ENCODE measurements around the gene IL1RN. TPM values are rescaled to one million over a fixed set of nuclear protein-coding genes. Genes with fewer than 3 reads are reported as not detected.
"Not testable (repeated sequence)": the region's sequence is repeated elsewhere in the genome, so short reads cannot be mapped to it uniquely, and the experiment has no call there.

Gene IL1RN, protein sequence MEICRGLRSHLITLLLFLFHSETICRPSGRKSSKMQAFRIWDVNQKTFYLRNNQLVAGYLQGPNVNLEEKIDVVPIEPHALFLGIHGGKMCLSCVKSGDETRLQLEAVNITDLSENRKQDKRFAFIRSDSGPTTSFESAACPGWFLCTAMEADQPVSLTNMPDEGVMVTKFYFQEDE
- 3.2 TPM for polyA plus RNA-seq (ENCODE audit: insufficient read length)
- long read RNA-seq, donor 1, partial matches to known transcripts, result 0 of 2 reads
- long read RNA-seq, donor 1, other reads (novel, unspliced or antisense), result 0 of 2 reads
- long read RNA-seq, donor 2, partial matches to known transcripts, result 0 of 1 reads
- long read RNA-seq, donor 2, other reads (novel, unspliced or antisense), result 0 of 1 reads
- long read RNA-seq, donor 3, result 0 reads
- long read RNA-seq, donor 4, result 0 reads
- long read RNA-seq, donor 5, transcript IL1RN-202 (5 exons, 1,747 nt), result major isoform, 5 of 5 reads
- long read RNA-seq, donor 5, partial matches to known transcripts, result 0 of 5 reads
- long read RNA-seq, donor 5, other reads (novel, unspliced or antisense), result 0 of 5 reads
- long read RNA-seq, donor 6, result 0 reads
- long read RNA-seq, donor 7, partial matches to known transcripts, result 0 of 4 reads
- long read RNA-seq, donor 7, other reads (novel, unspliced or antisense), result 0 of 4 reads
- long read RNA-seq, donor 8, result 0 reads

DNA sequence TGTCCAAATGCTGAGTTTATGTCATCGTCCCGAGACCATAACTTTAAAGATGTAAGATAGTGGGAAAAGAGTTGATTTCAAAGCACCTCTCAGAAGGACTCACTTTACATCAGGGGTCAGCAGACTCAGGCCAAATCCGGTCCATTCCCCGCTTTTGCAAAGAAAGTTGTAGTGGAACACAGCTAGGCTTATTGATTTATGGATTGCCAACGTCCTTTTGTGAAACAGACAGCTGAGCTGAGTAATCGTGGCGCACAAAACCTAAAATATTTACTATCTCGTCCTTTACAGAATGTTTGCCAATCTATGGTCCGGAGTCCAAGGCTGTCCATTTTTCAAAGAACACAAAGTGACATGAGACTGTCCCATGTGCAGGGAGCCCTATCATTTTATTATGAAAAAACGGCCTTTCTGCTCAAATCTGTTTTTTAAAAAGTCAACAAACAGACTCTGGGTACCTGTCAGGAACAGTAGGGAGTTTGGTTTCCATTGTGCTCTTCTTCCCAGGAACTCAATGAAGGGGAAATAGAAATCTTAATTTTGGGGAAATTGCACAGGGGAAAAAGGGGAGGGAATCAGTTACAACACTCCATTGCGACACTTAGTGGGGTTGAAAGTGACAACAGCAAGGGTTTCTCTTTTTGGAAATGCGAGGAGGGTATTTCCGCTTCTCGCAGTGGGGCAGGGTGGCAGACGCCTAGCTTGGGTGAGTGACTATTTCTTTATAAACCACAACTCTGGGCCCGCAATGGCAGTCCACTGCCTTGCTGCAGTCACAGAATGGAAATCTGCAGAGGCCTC, at the start of gene IL1RN:
IL1RN (plus strand) TSS at position 754 of the 801 bp plus-strand sequence; CDS start at position 781, 27 bp downstream.
- DNase-seq, result no peak

DNA sequence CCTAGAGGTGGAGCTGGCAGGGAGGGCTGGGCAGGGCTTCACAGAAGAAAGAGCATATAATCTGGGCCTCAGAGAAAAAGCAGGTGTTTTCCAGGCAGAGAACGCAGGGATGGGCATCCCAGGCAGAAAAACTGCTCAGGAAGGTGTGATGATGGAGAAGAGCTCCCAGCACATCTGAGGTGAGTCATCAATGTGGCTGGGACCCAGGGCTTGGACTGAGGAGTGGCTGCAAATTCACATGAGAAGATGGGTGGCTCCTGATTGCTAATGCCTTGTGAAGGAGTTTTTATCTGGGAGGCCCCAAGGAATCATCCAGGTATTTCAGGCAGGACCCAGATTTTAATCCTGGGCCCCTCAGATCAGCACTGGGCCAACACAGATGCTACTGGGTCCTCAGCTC, 49.5 kb upstream of the IL1RN start:
- DNase-seq, result no peak

DNA sequence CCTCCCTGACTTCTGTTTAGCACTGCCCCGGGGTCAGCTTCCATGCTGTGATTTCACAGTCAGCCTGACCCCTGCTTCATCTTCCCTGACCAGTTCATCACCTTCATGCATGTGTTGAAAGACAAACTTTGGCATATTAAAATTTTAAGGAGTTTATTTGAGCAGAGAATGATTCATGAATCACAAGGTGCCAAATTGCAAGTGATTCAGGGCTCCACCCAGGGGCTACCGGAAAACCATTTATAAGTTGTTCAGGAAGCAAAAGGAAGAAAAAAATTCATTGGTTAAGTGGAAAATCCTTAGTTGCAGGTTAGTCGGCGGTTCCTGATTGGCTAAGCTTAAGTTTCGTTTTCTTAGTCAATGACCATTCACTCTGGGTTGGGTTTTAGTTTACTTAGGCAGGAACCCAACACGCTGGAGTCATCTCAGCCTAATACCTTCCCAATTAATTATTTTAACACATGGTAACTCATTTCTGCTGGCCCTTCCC, 49.0 kb upstream of the IL1RN start:
- no peak for DNase-seq

DNA sequence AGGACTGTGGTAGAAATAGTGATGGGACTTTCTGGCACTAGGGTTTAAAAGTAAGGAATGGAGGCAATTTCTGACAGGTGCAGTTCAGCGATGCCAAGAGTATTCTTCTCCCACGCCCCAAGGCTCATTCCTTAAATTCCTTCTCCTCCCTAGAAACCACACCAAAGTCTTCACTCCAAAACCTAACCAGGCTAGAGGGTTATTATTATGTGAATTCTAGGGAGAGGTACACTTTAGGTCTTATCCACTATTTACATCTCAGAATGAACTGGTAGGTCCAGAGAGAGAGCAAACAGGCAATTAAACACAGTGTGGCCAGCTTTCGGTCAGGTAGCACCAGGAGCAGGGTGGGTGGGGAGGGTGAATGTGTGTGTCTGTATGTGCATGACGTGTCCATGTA, 48.3 kb upstream of the IL1RN start:
- no peak for DNase-seq

DNA sequence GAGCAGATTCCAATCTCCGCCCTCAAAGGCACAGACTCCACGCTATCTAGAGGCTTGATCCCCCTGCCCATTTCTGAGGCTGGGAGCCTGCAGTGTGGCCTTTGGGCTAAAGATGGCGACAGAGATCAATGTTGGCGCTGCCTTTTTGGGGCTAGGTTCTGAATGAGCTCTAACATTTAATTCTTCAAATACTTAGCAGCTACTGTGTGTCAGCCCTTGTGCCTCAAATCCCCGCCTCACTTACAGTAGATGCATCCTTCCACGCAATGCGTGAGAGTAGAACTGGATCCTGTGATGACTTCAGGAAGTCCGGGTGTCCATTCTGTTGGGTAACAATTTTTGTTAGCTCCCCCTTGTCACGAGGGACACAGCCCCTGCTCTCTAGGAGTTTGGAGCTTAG, 47.3 kb upstream of the IL1RN start:
- DNase-seq, result no peak

DNA sequence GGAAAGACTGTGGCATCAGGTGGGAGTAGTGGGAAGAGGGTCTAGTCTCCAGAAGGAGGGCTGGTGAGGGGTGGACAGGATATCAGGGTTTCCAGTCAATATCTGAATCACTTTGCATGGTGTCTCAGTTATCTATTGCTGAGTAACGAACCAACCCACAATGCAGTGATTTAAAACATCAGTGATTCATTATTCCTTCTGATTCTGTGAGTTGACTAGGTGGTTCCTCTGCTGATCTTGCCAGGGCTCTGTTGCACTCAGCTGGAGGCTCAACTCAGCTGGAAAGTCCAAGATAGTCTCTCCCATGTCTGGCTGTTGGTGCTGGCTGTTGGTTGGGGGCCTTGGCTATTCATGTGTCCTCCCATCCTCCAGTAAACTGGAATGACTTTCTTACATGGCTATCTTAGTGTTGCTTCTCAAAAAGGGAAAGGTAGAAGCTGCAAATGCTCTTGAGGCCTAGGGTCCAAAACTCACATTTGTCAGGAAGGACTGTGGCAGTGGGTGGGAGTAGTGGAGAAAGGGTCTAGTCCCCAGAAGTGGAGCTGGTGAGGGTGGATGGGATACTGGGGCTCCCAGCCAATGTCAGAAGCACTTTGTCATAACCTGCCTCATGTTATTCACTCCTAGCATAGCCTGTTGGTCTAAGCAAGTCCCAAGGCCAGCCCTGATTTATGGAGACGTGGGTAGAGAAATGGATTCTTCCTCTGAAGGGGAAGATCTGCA, 45.7 kb upstream of the IL1RN start:
- no peak for DNase-seq

DNA sequence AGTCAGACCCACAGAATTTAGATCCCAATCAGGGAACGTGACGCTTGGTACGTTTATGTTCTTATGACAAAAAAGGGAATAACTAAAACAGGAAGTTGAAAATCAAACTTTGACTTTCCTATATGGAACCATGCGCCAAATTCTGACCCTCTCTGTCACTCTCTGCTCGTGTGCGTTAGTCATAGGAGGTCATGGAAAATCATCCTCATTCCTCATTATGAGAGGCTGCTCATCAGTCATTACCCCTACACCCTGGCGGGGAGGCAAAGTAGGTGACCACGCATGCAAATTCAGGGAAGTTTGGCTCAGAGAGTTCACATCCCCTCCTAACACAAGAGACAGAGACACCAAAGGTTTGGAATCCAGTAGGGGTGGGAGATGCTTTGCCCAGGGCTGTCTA, 44.1 kb upstream of the IL1RN start:
- DNase-seq, result no peak

DNA sequence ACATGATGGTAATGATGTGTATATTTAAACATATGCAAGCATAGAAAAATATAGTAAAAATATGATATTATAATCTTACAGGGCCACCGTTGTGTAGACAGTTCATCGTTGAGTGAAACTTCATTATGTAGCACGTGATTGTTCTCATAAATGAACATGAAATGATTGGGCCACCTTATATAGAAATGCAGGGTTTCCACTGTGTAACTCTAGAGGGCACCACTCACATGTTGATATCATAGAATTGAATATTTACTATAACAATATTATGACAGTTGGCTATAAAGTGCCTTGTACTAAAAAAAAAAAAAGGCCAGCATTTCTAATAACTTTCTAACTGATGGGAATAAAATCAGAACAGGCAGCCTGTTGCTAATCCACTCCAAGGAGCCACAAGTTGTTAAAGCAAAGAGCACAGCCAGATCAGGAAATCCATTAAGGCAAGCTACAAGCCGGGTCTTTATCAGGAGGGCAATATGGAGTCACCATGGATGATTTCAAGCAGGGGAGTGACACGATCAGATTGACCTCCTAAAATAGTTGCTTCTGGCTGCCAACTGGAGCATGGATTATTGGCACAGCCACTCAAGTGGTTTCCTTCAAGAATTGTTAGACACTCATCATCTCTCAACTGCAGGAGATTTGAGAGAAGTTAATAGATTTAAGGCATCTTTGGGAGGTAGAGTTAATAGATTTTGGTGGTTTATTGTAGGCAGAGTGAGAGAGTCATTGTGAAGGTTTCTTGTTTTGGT, 43.0 kb upstream of the IL1RN start:
- no peak for DNase-seq

DNA sequence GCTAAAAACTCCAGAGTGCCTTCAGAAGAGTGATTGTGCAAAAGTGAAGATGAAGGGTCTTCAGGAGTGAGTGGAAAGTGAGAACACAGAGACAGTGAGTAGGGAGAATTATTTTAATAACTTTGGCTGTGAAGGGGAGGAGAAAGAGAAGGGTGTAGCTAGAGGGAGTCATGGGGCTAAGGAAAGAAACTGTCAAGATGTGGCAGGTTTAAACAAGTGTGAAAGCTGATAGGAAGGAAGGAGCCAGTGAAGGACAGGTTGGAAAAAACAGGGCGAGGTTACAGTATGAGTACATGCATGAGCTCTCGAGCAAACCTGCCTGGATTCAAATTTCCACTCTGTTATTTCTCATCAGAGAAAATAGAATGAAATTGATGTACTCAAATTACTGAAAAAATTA, 41.9 kb upstream of the IL1RN start:
- DNase-seq, result no peak

DNA sequence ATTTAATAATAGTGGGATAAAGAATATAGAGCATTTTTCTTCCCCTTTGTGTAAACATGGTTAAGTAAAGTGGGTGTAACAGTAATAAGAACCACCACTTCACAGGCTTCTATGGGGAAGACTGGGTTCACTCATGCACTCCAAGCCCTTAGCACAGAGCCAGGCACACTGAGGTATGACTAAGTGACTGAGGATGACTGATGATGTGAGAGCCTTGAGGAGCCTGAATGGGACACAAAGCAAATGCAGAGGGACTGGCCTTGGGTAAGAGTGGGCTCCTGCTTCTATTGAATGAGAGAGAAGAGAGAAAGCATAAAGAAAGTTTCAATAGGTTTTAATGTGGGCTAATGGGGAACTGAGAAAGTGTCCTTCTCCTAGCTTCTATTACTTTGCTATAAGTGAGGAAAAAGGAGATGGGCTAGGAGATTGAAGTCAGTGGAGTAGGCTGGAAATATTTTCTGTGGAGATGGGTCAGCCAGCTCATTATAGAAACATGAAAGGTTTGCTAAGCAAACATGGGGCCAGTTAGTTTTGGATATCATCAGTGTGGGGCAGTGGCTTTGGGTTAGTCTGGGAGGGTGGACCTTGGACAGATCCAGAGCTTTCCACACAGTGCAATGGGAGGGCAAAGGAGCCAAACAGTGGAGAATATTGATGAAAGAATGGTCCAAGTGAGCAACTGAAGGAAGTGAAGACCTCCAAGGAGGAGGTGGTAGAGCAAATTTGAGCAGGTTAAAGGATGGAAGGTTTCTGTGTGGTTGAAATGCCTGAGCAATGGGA, 39.0 kb upstream of the IL1RN start:
- no peak for DNase-seq

DNA sequence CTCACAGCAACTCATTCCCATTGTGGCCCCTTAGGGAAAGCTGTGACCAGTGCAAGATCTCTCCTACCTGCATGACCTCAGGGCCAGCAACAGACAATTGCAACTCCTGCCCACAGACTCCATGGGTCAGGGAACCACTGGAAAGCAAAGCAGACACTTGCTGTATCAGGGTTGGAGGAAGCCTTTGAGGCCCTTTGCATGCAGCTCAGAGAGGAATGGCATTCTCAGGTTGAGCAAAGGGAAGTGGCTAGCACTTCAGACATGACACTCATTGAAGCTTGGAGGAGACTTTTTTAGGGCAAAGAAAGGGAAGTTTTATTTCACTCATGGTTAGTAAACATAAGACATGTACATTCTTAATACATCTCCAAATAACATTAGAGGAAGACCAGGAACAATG, 37.5 kb upstream of the IL1RN start:
- no peak for DNase-seq

DNA sequence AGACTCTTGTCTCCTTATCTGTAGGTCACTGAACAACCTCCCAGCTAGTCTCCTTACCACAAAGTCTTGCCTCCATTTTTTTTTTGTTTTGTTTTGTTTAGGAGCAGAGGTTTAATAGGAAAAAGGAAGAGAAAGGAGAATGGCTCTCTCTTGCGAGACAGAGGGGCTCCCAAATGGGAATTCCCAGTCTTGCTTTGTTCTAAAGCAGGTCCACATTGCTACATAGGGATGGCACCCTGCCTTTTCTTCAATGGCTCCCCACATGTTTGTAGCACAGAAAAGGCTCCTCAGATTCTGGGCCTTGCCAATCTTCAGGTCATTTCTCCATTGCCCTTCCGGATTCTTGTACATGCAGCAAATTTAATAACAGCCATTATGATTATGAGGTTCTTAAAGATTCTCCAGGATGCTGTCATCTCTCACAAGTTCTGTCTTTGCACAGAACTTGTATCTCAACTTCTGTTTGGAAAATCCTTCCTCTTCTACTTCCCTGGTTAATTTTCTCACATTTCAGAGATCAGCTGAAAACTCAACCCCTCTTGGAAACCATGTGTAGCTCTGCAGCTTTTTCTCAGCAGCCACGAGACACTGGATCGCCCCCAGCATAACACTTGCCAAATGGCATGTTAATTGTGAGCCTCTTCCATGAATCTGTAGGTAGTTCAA, 36.0 kb upstream of the IL1RN start:
- no peak for DNase-seq

DNA sequence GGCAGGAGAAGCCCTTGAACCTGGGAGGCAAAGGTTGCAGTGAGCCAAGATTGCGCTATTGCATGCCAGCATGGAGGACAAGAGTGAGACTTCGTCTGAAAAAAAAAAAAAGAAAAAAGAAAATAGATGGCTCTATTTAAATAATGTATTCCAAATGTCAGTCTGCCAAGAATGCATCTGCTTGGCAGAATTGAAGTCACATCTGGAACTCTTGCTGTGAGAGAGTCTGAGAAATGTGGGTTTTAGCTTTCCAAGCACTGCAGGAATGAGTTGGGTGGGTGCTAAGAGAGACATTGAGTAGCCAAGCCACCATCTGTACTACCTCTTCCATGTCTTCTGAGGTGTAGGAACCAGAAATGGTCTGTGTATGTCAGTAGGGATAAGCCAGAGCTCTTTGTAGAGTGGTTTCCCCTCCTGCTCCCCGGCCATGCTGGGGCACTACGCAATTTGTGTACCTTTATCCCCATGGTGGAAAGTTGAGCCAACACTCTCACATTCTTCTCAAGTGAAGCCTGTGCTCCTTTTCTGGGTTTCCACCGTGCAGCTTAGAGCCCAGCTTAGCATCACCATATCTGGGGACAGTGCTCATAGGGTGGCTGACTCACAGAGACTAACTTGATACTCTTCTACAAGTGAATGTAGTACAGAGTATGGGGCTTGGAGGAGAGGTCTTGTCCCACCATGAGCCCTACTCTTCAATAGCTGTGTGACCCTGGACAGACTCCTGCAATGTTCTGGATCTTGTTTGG, 34.4 kb upstream of the IL1RN start:
- no peak for DNase-seq

DNA sequence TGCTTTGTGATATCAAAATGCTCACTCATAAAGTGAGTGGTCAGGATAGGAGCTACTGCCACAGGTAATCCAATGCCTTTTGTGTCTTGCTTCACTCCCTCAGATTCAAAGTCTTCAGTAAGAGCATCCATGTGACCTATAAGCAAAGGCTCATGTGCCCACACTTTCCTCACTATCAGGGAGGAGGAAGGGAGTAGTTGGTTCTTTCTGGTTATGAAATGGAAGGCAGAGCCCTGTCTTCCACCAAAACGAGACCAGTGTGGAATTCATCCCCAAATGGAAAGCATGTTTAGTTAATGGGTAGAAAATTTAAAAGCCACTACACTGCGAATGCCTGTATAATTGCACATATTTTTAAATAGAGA, 33.8 kb upstream of the IL1RN start:
- DNase-seq, result no peak

DNA sequence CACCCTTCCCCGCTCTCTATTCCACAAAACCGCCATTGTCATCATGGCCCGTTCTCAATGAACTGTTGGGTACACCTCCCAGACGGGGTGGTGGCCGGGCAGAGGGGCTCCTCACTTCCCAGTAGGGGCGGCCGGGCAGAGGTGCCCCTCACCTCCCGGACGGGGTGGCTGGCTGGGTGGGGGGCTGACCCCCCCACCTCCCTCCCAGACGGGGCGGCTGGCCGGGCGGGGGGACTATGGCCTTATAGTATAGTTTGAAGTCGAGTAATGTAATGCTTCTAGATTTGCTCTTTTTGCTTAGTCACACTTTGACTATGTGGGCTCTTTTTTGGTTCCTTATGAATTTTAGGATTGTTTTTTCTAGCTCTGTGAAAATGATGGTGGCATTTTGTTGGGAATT, 31.1 kb upstream of the IL1RN start:
- DNase-seq, result not testable (repeated sequence)

DNA sequence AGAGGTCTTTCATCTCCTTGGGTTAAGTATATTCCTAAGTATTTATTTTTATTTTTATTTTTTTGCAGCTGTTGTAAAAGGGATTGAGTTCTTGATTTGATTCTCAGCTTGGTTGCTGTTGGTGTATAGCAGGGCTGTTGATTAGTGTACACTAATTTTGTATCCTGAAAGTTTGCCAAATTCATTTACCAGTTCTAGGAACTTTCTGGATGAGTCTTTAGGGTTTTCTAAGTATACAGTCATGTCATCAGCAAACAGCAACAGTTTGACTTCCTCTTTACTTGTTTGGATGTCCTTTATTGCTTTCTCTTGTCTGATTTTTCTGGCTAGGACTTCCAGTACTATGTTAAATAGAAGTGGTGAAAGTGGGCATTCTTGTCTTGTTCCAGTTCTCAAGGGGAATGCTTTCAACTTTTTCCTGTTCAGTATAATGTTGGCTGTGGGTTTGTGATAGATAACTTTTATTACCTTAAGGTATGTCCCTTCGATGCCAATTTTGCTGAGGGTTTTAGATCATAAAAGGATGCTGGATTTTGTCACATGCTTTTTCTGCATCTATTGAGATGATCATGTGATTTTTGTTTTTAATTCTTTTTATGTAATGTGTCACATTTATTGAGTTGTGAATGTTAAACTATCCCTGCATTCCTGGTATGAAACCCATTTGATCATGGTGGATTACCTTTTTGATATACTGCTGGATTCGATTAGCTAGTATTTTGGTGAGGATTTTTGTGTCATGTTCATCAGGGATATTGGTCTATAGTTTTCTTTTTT, 30.4 kb upstream of the IL1RN start:
- DNase-seq, result not testable (repeated sequence)

DNA sequence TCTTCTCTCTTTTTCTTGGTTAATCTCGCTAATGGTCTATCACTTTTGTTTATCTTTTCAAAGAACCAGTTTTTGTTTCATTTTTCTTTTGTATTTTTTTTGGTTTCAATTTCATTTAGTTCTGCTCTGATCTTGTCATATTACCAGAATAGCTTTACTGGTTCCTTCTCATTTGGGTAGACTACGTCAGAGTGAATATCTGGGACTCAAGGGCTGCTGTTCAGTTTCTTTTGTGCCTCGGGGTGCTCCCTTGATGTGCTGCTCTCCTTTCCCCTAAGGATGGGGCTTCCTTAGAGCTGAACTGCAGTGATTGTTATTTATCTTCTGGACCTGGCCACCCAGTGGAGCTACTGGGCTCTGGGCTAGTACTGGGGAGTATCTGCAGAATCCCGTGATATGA, 29.4 kb upstream of the IL1RN start:
- DNase-seq, result no peak

DNA sequence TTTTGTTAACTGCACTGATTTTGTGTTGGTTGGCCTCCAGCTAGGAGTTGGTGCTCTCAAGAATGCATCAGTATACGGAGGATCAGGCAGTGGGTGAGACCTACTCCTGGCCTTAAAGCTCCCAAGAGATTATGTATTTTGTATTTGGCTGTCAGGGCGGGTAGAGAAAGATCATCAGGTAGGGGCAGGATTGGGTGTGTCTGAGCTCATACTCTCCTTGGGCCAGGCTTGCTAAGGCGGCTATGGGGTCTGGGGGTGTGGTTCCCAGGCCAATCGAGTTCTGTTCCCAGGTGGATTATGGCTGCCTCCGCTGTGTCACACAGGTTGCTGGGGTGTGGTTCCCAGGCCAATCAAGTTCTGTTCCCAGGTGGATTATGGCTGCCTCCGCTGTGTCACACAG, 28.9 kb upstream of the IL1RN start:
- no peak for DNase-seq
